Right cardiac atrium (tissue), 5 donors: ENCODE results near the gene MAP1S. TPM values are rescaled to one million over a fixed set of nuclear protein-coding genes. Genes with fewer than 3 reads are reported as not detected.

Experiments used
- ATAC-seq, 2 donors: fragments of 200-7000 bp; cut with Tn5 transposase; one replicate each; pipeline versions ENCODE4 v1.8.0 to v1.9.1; 2020; ENCODE audit warnings: moderate library complexity in 2 of 2, mild to moderate bottlenecking in 1 of 2
- DNase-seq, 3 donors: peaks; one replicate each; pipeline ENCODE4 v3.0.0-alpha.2; 2020
- H3K27ac ChIP-seq: one replicate; pipeline ENCODE4 v1.5.1; 2013; ENCODE audit warnings: mild to moderate bottlenecking, low read length, control low read depth, moderate library complexity
- H3K27me3 ChIP-seq: one replicate; pipeline ENCODE4 v1.6.1; 2013; ENCODE audit not compliant: control insufficient read depth, insufficient read depth
- H3K4me1 ChIP-seq: one replicate; pipeline ENCODE4 v1.6.1; 2013; ENCODE audit warnings: low read length; ENCODE audit not compliant: control insufficient read depth, insufficient read depth
- H3K4me3 ChIP-seq: one replicate; pipeline ENCODE4 v1.5.1; 2013; ENCODE audit warnings: low read length, control low read depth
- H3K9me3 ChIP-seq: one replicate; pipeline ENCODE4 v1.6.1; 2013; ENCODE audit warnings: low read length; ENCODE audit not compliant: control insufficient read depth
- WGBS: extraction: QIAGEN DNeasy Blood & Tissue Kit; methylation state at CpG from one replicate; pipeline ENCODE4 v1.1.7; 2013; 5-methylcytosine and 5-hydroxymethylcytosine counted together
- intact Hi-C, 4 donors: fragments of 100-400 bp; cut with DNase I; formaldehyde crosslinking; loops; one replicate each; pipeline versions ENCODE4 v1.11.0 to v1.14.0; 2022 to 2023
- polyA plus RNA-seq: library from polyadenylated mRNA; stranded (reverse); fragments of 200-250 nt; gene quantifications from one replicate; pipeline ENCODE4 v1.2.3, GENCODE V29; 2013
- total RNA-seq, 4 donors: library from RNA; stranded (reverse); fragmentation: NEBNext Ultra II Directional; extraction: Animal tissue kit (Norgen Biotek cat#: 25700); gene quantifications; one replicate each; pipeline ENCODE4 v1.2.1, GENCODE V29; 2021
- donor health status: healthy with polysubstance abuse.
- donor health status: DM: no; HTN: yes; CAD: no.
- donor health status: DM: no; HTN: no; CAD: no.
- donor health status: DM: no; HTN: yes; CAD: no; lungs with severe emphysema.
- donor health status: DM: yes; HTN: yes; CAD: no.

The MAP1S gene
- total and polyA plus RNA-seq, 5 donors, result 14.7 to 35.5 (median 31.1) TPM

DNA sequence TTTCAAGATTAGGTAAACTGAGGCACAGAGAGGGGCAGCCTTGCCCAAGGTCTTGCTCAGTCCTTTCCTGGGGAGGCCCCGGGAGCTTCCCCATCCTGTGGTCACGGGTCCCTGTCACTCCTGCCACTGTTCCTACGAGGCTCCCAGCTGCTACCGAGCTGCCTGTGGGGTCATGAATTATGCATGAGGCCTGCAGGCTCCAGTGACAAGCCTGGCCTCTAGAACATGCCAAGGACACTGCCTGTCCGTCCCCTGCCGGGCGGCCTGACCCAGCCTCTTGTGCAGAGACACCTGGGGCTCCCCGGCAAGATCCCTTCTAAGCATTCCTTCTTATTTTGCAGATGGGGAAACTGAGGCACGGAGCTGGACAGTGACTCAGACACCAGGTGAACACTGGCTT is 34.7 kb downstream of the MAP1S start:
- ATAC-seq (no peak), DNase-seq (peak in 1 of 3 donors; percentile 23)
- WGBS, result 49% methylated on average over 9 of the region's 9 CpGs
- Histone ChIP-seq H3K27ac (no peak overlapping the region), H3K27me3 (no peaks in the 10 kb centered on the region), H3K9me3 (no peaks in the 10 kb centered on the region), H3K4me1 (no peaks in the 10 kb centered on the region), H3K4me3 (no peak overlapping the region)
- intact Hi-C loops, result no loop called here

DNA sequence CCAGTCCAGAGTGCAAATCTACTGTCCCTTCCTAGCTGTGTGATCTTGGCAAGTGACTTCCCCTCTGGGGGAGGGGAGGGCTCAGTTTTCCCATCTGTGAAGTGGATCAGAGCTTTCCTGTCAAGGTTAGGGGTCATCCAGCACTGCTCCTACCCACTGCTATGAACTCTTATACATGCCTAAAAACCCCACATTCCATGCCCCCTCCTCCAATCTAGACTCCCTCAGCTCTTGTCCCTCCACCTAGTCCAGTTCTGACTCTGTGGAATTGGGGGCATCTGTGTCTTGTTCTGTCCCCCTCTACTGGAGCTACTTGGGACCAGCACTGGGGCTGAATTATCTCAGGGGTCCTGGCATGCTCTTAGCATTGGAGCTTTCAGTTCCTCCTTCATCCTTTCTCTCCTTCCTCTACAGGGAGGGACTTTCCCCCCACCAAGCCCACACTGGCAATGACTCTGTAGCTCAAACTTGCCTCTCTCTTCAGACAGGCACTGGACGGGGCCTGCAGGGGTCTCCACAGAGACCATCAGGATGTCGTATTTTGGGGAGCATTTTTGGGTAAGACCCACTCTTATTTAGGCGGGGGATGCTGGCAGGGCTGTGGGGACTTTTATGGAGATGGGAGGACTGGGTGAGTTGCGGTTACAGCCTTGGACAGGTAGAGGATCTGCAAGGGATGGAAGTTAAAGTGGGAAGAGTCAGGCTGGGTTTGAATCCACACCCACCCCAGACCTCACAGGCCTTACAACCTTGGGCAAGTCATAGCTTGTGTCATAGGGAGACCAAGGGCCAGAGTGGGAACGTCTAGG is 35.6 kb downstream of the MAP1S start:
- Histone ChIP-seq H3K4me1 (no peaks in the 10 kb centered on the region), H3K4me3 (no peak overlapping the region), H3K27me3 (no peaks in the 10 kb centered on the region), H3K27ac (no peak overlapping the region), H3K9me3 (no peaks in the 10 kb centered on the region)
- intact Hi-C loops, result no loop called here
- ATAC-seq (no peak), DNase-seq (peak in 1 of 3 donors; percentile 8)
- 78% methylated on average over 5 of the region's 5 CpGs for WGBS

DNA sequence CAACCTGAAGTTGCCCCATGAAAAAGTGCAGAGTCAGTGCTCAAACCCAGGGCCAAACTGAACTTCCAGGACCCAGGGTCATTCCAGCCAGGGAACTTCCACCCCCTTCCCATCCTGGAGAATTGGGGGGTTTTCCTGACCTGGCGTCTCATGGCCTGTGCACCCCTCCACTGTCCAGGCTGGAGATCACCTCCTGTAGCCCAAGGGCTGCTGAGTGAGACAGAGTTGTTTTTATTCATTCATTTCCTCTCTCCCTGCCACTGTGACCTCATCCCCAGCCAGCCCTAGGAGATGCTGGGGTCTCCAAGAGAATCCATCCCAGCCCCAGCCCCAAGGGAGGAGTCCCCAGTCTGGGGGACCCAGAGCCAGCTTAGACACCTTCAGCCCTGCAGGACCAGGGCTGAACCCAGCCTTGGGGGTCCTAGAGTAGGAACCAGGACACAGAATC is 36.2 kb downstream of the MAP1S start:
- 77% methylated on average over 1 of the region's 1 CpG for WGBS
- no peaks in the 10 kb centered on the region for H3K4me1 ChIP-seq
- no peaks in the 10 kb centered on the region for H3K9me3 ChIP-seq
- no peak for ATAC-seq
- H3K27me3 ChIP-seq, result no peaks in the 10 kb centered on the region
- no peak overlapping the region for H3K4me3 ChIP-seq
- H3K27ac ChIP-seq, result no peak overlapping the region
- peak in 1 of 3 donors; percentile 20 for DNase-seq
- intact Hi-C loops, result no loop called here

DNA sequence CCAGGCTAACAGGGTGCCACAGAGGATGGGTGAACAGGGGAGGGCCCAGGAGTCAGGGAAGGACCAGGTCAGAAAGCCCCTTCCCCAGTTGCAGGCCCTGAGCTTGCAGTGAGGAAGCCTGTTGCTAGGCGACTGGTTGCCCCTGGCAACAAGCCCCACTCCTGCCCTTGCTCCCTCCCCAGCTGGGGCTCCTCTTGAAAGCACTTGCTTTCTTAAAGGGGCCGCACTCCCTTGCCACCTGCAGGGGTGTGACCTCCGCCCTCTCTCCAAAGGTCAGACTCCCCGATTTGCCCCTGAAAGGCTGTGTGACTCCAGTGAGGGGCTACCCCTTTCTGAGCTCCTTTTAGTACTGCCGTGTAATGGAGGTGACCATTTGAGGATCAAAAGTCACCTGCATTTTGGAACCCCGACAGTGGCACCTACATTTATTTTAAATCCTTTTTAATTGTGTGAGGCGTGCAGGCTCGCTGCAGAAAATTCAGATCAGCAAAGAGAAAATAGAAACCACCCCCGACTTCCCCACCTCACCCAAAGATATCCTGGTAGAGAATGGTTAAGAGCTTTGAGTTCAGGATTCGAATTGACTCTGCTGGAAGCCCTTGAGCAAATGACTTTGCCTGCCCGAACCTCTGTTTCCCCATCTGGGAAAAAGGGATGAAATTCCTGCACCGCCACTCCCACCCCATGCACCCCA is 36.8 kb downstream of the MAP1S start:
- WGBS, result 47% methylated on average over 12 of the region's 12 CpGs
- Histone ChIP-seq H3K4me1 (no peaks in the 10 kb centered on the region), H3K9me3 (no peaks in the 10 kb centered on the region), H3K4me3 (no peak overlapping the region), H3K27me3 (no peaks in the 10 kb centered on the region), H3K27ac (no peak overlapping the region)
- intact Hi-C loops, result no loop called here
- ATAC-seq (no peak), DNase-seq (peak in 2 of 3 donors; percentile 66 to 67)

DNA sequence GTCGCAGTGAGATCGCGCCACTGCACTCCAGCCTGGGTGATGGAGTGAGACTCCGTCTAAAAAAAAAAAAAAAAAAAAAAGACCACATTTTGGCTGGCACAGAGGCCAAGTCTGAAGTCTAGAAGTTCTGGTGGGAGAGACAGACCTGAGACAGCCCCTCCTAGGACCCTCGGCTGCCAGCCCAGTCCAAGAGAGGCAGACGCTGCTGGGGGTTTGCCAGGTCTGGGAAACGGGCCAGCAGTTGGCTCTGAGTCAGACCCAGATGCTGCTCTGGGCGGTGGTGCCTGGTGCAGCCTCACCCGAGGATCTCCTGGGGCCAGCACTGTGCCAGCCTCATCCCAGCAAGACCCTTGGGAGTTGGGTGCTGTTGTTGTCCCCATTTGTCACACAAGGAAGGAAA is 37.8 kb downstream of the MAP1S start:
- ATAC-seq, result peak; percentile 75 to 85
- 21% methylated on average over 9 of the region's 9 CpGs for WGBS
- intact Hi-C loops, result no loop called here
- peak; percentile 49 to 89 (median 82) for DNase-seq
- no peaks in the 10 kb centered on the region for H3K9me3 ChIP-seq
- no peaks in the 10 kb centered on the region for H3K27me3 ChIP-seq
- no peak overlapping the region for H3K4me3 ChIP-seq
- H3K4me1 ChIP-seq, result no peaks in the 10 kb centered on the region
- H3K27ac ChIP-seq, result no peak overlapping the region

DNA sequence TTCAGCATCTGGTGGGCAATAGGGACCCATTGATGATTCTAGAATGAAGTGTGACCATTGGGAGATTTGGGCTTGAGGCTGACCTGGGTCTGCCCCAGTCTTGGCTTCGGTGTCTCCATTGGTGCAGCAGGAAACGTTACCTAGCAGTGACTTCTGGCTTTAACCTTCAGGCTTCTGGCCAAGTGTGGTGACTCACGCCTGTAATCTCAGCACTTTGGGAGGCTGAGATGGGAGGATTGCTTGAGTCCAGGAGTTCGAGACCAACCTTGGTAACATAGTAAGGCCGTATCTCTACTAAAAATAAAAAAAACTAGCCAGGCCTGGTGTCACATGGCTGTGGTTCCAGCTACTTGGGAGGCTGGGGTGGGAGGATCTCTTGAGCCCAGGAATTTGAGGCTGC is 39.2 kb downstream of the MAP1S start:
- H3K4me3 ChIP-seq, result no peak overlapping the region
- no peaks in the 10 kb centered on the region for H3K4me1 ChIP-seq
- 60% methylated on average over 5 of the region's 5 CpGs for WGBS
- H3K27me3 ChIP-seq, result no peaks in the 10 kb centered on the region
- no peak for DNase-seq
- no peak overlapping the region for H3K27ac ChIP-seq
- no peaks in the 10 kb centered on the region for H3K9me3 ChIP-seq
- intact Hi-C loops, result no loop called here
- ATAC-seq, result no peak

DNA sequence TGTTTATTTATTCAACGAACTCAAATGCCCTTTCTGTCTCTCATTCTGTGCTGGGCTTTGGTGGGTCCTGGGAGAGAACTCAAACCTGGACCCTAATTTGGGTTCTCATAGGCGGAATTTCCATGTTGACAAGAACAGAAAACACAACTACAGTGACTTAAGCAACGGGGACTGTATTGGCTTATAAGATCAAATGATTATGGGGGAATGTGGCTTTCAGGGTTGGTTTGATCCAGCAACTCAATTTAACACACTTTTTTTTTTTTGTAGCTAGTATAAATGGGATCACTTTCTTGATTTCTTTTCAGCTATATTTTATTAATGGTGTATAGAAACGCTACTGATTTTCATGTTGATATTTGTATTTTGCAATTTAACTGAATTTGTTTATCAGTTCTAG is 41.9 kb downstream of the MAP1S start:
- 83% methylated on average over 4 of the region's 4 CpGs for WGBS
- no peak for ATAC-seq
- no peak overlapping the region for H3K4me3 ChIP-seq
- H3K27ac ChIP-seq, result no peak overlapping the region
- intact Hi-C loops, result no loop called here
- DNase-seq, result no peak
- H3K4me1 ChIP-seq, result no peaks in the 10 kb centered on the region
- H3K27me3 ChIP-seq, result no peaks in the 10 kb centered on the region
- H3K9me3 ChIP-seq, result no peaks in the 10 kb centered on the region

DNA sequence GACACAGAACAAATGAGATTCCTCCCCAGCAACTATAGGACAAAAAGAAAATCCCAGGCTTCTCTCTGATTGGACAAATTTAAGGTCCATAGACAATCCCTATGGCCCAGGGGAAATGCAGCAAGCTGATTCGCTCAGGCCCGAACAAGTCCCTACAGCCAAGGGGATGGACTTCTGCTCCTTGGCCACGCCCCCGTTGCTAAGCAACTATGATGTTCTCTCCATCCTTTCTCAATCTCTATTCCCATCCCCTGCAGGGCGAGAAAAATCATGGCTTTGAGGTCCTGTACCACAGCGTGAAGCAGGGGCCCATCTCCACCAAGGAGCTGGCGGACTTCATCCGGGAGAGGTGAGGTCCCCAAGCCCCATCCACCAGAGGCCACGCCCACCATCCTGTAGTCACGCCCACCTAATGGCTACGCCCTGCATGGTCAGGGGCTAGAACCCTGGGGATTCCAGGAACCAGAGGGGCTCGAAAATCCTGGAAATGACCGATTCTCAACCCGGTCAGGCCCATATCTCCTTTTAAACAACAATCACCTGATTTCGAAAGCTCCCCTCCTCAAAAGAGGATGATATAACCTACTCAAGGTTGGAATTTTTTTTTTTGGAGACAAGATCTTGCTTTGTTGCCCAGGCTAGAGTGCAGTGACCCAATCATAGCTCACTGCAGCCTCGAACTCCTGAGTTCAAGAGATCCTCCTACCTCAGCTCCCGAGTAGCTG is 43.4 kb downstream of the MAP1S start:
- no peaks in the 10 kb centered on the region for H3K27me3 ChIP-seq
- intact Hi-C loops, result no loop called here
- H3K4me3 ChIP-seq, result no peak overlapping the region
- no peaks in the 10 kb centered on the region for H3K4me1 ChIP-seq
- peak in 1 of 3 donors; percentile 50 for DNase-seq
- no peaks in the 10 kb centered on the region for H3K9me3 ChIP-seq
- H3K27ac ChIP-seq, result no peak overlapping the region
- WGBS, result 57% methylated on average over 17 of the region's 17 CpGs
- ATAC-seq, result peak in 1 of 2 donors; percentile 10

DNA sequence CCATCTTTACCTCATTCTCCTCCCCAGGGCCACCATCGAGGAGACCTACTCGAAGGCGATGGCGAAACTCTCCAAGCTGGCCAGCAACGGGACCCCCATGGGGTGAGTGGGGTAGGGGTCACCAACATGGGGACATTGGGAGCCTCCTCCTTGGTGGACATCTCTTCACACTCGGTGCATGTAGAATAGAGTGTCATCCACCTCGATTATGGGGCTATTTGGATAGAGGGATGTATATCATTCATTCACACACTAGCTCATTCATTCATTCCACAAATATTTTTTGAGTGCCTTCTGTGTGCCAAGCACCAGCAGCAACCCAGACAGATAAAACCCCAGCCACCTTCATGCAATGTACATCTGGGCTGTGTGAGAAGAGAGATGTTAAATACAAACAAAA is 45.1 kb downstream of the MAP1S start:
- H3K27ac ChIP-seq, result no peak overlapping the region
- ATAC-seq, result no peak
- H3K9me3 ChIP-seq, result no peaks in the 10 kb centered on the region
- no peaks in the 10 kb centered on the region for H3K27me3 ChIP-seq
- 90% methylated on average over 7 of the region's 7 CpGs for WGBS
- no peaks in the 10 kb centered on the region for H3K4me1 ChIP-seq
- no peak overlapping the region for H3K4me3 ChIP-seq
- peak in 1 of 3 donors; percentile 14 for DNase-seq
- intact Hi-C loops, result no loop called here

DNA sequence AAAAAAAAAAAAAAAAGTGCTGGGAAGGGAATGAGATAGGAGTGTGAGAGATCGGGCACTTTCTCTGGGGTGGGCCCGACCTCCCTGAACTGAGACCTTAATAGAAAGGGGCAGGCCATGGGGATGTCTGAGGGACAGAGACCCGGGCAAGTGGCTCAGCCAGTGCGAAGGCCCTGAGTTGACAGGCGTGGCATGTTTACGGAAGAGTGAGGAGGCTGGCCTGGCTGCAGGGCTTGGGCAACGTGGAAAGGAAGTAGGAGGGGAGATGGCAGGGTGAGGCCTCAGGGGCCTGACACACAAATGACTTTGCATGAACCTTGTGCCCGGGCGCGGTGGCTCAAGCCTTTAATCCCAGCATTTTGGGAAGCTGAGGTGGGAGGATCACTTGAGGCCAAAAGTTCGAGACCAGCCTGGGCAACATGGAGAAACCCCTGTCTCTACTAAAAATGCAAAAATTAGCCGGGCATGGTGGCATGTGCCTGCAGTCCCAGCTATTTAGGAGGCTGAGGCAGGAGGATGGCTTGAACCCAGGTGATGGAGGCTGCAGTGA is 45.9 kb downstream of the MAP1S start:
- intact Hi-C loops, result loop anchor here in 2 of 4 donors (5.0 kb wide), 1 partner anchor 63 kb away; no protein-coding TSS in a partner anchor
- WGBS, result 67% methylated on average over 12 of the region's 12 CpGs
- Histone ChIP-seq H3K27ac (no peak overlapping the region), H3K4me3 (no peak overlapping the region), H3K9me3 (no peaks in the 10 kb centered on the region), H3K4me1 (no peaks in the 10 kb centered on the region), H3K27me3 (no peaks in the 10 kb centered on the region)
- ATAC-seq, result peak; percentile 75 to 85
- DNase-seq, result peak; percentile 62 to 82 (median 81)
